ENCODE results near the gene DPP6.

DPP6 gene

GRCh38 chr7:154852205-154852604, 800.0 kb downstream of the DPP6 start:
- FAIRE-seq = no peak

GRCh38 chr7:154853063-154853726, 801.0 kb downstream of the DPP6 start:
- no peak for FAIRE-seq

- no peak for FAIRE-seq
Observed at GRCh38 chr7:154853727-154854095, 801.5 kb downstream of the DPP6 start.

GRCh38 chr7:154854836-154855235, 802.6 kb downstream of the DPP6 start:
- FAIRE-seq = no peak

GRCh38 chr7:154855366-154855765, 803.2 kb downstream of the DPP6 start:
- FAIRE-seq = no peak

GRCh38 chr7:154856733-154857132, 804.5 kb downstream of the DPP6 start:
- no peak for FAIRE-seq

GRCh38 chr7:154857240-154857639, 805.0 kb downstream of the DPP6 start:
- FAIRE-seq = no peak

- no peak for FAIRE-seq
Observed at GRCh38 chr7:154857728-154858681, 805.8 kb downstream of the DPP6 start.

- FAIRE-seq = no peak
Observed at GRCh38 chr7:154858836-154859537, 806.8 kb downstream of the DPP6 start.

- FAIRE-seq = no peak
Observed at GRCh38 chr7:154859747-154860620, 807.8 kb downstream of the DPP6 start.

- FAIRE-seq = no peak
Observed at GRCh38 chr7:154860621-154861375, 808.6 kb downstream of the DPP6 start.

- FAIRE-seq = no peak
Observed at GRCh38 chr7:154861589-154861988, 809.4 kb downstream of the DPP6 start.

- FAIRE-seq = no peak
Observed at GRCh38 chr7:154862153-154862791, 810.1 kb downstream of the DPP6 start.

GRCh38 chr7:154863766-154864522, 811.7 kb downstream of the DPP6 start:
- FAIRE-seq = no peak

GRCh38 chr7:154864523-154864891, 812.3 kb downstream of the DPP6 start:
- no peak for FAIRE-seq

GRCh38 chr7:154865984-154866685, 813.9 kb downstream of the DPP6 start:
- no peak for FAIRE-seq

- no peak for FAIRE-seq
Observed at GRCh38 chr7:154867068-154867467, 814.9 kb downstream of the DPP6 start.

- FAIRE-seq = no peak
Observed at GRCh38 chr7:154868921-154869320, 816.7 kb downstream of the DPP6 start.

GRCh38 chr7:154869436-154869835, 817.2 kb downstream of the DPP6 start:
- FAIRE-seq = no peak

- FAIRE-seq = no peak
Observed at GRCh38 chr7:154871507-154871906, 819.3 kb downstream of the DPP6 start.
